ENCODE results near the gene VAMP7. TPM values are rescaled to one million over a fixed set of nuclear protein-coding genes. Genes with fewer than 3 reads are reported as not detected.
"Not testable (repeated sequence)": the region's sequence is repeated elsewhere in the genome, so short reads cannot be mapped to it uniquely, and the experiment has no call there.

VAMP7 gene
- total and polyA plus RNA-seq, 9 of the 15 experiments (the other 6 are each of a cell fraction or from before 2014, with no cell fraction given), result 38.4 to 100 (median 67.7) TPM

DNA sequence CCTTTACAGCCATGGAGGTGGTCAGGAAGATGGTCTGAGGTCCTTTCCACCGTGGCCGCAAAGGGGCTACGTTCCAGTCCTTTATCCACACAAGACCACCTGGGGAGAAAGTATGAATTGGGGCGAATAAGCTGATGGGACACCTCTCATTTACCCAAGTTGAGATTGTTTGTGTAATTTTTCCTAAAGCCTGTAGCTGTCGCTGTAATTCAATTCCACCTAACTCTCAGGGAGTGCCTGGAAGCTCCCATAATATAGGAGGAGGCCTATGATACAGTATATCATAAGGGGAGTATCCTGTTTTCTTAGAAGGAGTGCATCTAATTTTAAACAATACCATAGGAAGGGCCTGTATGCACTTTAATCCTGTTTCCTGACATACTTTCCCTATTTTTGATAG lies 90.5 kb downstream of the VAMP7 start:
- H3K79me2 ChIP-seq (ENCODE audit: control insufficient read depth, insufficient read depth, low read length); H3K9ac ChIP-seq (ENCODE audit: insufficient read depth in 1 of 2, low read depth in 2 of 2, low read length in 2 of 2); H3K4me1 ChIP-seq (replicated peaks in 1 of 2; ENCODE audit: control insufficient read depth in 2 of 2, insufficient read depth in 2 of 2, low read length in 2 of 2); H3K36me3 ChIP-seq (ENCODE audit: control insufficient read depth, insufficient read depth, low read length); BruUV-seq (replicated peaks); FAIRE-seq; ATAC-seq; H3K4me3 ChIP-seq; H3K9me3 ChIP-seq (replicated peaks; ENCODE audit: control insufficient read depth, insufficient read depth, low read depth, low read length); in situ Hi-C loops (cut with MboI); H3K27ac ChIP-seq (ENCODE audit: extremely low read depth, low read depth, low read length); CTCF ChIA-PET (ENCODE audit: low intra/inter-chr PET ratio); H3K4me2 ChIP-seq (ENCODE audit: insufficient read depth, low read length); H4K20me1 ChIP-seq (replicated peaks; ENCODE audit: control insufficient read depth, insufficient read depth, low read length); H3K27me3 ChIP-seq (ENCODE audit: control insufficient read depth in 2 of 2, insufficient read depth in 2 of 2, low read length in 2 of 2); intact Hi-C loops (cut with micrococcal nuclease); H3K9me1 ChIP-seq (ENCODE audit: control insufficient read depth, insufficient read depth, low read length); POLR2A ChIA-PET: not testable (repeated sequence)
- 0 out of 2 replicates have a peak overlapping the region, but pooled peaks have one; percentile 31 for H2AFZ ChIP-seq (ENCODE audit: low read depth, low read length)
- TF ChIP-seq, protein P1, sequence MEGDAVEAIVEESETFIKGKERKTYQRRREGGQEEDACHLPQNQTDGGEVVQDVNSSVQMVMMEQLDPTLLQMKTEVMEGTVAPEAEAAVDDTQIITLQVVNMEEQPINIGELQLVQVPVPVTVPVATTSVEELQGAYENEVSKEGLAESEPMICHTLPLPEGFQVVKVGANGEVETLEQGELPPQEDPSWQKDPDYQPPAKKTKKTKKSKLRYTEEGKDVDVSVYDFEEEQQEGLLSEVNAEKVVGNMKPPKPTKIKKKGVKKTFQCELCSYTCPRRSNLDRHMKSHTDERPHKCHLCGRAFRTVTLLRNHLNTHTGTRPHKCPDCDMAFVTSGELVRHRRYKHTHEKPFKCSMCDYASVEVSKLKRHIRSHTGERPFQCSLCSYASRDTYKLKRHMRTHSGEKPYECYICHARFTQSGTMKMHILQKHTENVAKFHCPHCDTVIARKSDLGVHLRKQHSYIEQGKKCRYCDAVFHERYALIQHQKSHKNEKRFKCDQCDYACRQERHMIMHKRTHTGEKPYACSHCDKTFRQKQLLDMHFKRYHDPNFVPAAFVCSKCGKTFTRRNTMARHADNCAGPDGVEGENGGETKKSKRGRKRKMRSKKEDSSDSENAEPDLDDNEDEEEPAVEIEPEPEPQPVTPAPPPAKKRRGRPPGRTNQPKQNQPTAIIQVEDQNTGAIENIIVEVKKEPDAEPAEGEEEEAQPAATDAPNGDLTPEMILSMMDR (IDR thresholded peaks at IDR 0.05 in 2 of 3, conservative IDR thresholded peaks at IDR 0.05 in 1 of 3; ENCODE audit: insufficient read depth in 2 of 3, low read depth in 1 of 3, low read length in 3 of 3), result peak; percentile 8 to 39 (median 28); a peak in 3 of 6 replicates
- TF ChIP-seq RAD21 (CRISPR knock-in tag; conservative IDR thresholded peaks at IDR 0.05 in 1 of 2, IDR thresholded peaks at IDR 0.05 in 1 of 2), result 0 out of 4 replicates have a peak, but pooled peaks of 1 of the 2 experiments have one; percentile 5
- WGBS (ENCODE audit: insufficient coverage, low coverage, missing lambda C conversion rate), result 4% methylated on average over 5 of the region's 5 CpGs
- peak in 1 of 4 experiments; percentile 32 for DNase-seq (ENCODE audit: extremely low read depth in 1 of 4, low spot score in 3 of 4)

DNA sequence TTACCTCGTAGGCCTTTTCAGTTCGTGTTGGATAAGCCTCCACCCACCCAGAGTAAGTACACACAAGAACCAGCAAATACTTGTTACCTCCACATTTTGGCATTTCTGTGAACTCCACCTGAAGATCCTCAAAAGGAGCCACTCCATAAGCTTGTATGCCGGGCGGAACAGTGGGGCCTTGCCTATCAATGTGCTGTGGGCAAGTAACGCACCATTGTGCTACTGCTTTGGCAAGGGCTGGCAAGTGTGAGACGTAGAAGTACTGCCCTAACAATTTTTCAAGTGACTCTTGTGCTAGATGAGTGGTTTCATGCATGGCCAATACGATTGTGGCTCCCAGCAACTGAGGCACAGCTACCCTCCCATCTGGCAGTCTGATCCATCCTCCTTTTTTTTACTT lies 91.1 kb downstream of the VAMP7 start:
- H3K9ac ChIP-seq (ENCODE audit: insufficient read depth in 1 of 2, low read depth in 2 of 2, low read length in 2 of 2); H3K4me1 ChIP-seq (replicated peaks in 1 of 2; ENCODE audit: control insufficient read depth in 2 of 2, insufficient read depth in 2 of 2, low read length in 2 of 2); POLR2A ChIA-PET; H2AFZ ChIP-seq (ENCODE audit: low read depth, low read length); BruUV-seq (replicated peaks); H3K4me2 ChIP-seq (ENCODE audit: insufficient read depth, low read length); FAIRE-seq; H3K27me3 ChIP-seq (ENCODE audit: control insufficient read depth in 2 of 2, insufficient read depth in 2 of 2, low read length in 2 of 2); H3K9me3 ChIP-seq (replicated peaks; ENCODE audit: control insufficient read depth, insufficient read depth, low read depth, low read length); in situ Hi-C loops (cut with MboI); H3K4me3 ChIP-seq; H3K27ac ChIP-seq (ENCODE audit: extremely low read depth, low read depth, low read length); DNase-seq (ENCODE audit: extremely low read depth in 1 of 4, low spot score in 3 of 4); ATAC-seq; CTCF ChIA-PET (ENCODE audit: low intra/inter-chr PET ratio); H3K79me2 ChIP-seq (ENCODE audit: control insufficient read depth, insufficient read depth, low read length); H3K36me3 ChIP-seq (ENCODE audit: control insufficient read depth, insufficient read depth, low read length); intact Hi-C loops (cut with micrococcal nuclease); H3K9me1 ChIP-seq (ENCODE audit: control insufficient read depth, insufficient read depth, low read length); H4K20me1 ChIP-seq (replicated peaks; ENCODE audit: control insufficient read depth, insufficient read depth, low read length): not testable (repeated sequence)
- 76% methylated on average over 5 of the region's 7 CpGs for WGBS (ENCODE audit: insufficient coverage, low coverage, missing lambda C conversion rate)
